ENCODE measurements around the gene ZNF552. TPM values are rescaled to one million over a fixed set of nuclear protein-coding genes. Genes with fewer than 3 reads are reported as not detected.
"Not testable (repeated sequence)": the region's sequence is repeated elsewhere in the genome, so short reads cannot be mapped to it uniquely, and the experiment has no call there.

The ZNF552 gene
- 10 to 100 TPM; 14.2 to 26.2 (median 19.2) TPM for polyA plus RNA-seq (ENCODE audit: insufficient read length in 3 of 3)
- long read RNA-seq, donor 1: 0 reads
- long read RNA-seq, donor 2, partial matches to known transcripts: 0 of 4 reads
- long read RNA-seq, donor 2, other reads (novel, unspliced or antisense): 0 of 4 reads
- long read RNA-seq, donor 3, partial matches to known transcripts: 0 of 3 reads
- long read RNA-seq, donor 3, other reads (novel, unspliced or antisense): 0 of 3 reads
- long read RNA-seq, donor 4, partial matches to known transcripts: 5 of 10 reads
- long read RNA-seq, donor 4, other reads (novel, unspliced or antisense): 0 of 10 reads
- long read RNA-seq, donor 5, partial matches to known transcripts: 5 of 11 reads
- long read RNA-seq, donor 5, other reads (novel, unspliced or antisense): 0 of 11 reads
- long read RNA-seq, donor 6, partial matches to known transcripts: 0 of 2 reads
- long read RNA-seq, donor 6, other reads (novel, unspliced or antisense): 0 of 2 reads
- long read RNA-seq, donor 7, partial matches to known transcripts: 0 of 1 reads
- long read RNA-seq, donor 7, other reads (novel, unspliced or antisense): 0 of 1 reads
- long read RNA-seq, donor 8, partial matches to known transcripts: 0 of 1 reads
- long read RNA-seq, donor 8, other reads (novel, unspliced or antisense): 0 of 1 reads
- long read RNA-seq, donor 9, partial matches to known transcripts: 0 of 1 reads
- long read RNA-seq, donor 9, other reads (novel, unspliced or antisense): 0 of 1 reads
- long read RNA-seq, donor 10, partial matches to known transcripts: 0 of 6 reads
- long read RNA-seq, donor 10, other reads (novel, unspliced or antisense): 0 of 6 reads
- long read RNA-seq, donor 11, partial matches to known transcripts: 0 of 1 reads
- long read RNA-seq, donor 11, other reads (novel, unspliced or antisense): 0 of 1 reads
- long read RNA-seq, donor 12, partial matches to known transcripts: 5 of 5 reads
- long read RNA-seq, donor 12, other reads (novel, unspliced or antisense): 0 of 5 reads
- long read RNA-seq, donor 13, partial matches to known transcripts: 0 of 3 reads
- long read RNA-seq, donor 13, other reads (novel, unspliced or antisense): 0 of 3 reads
- long read RNA-seq, donor 14, partial matches to known transcripts: 0 of 2 reads
- long read RNA-seq, donor 14, other reads (novel, unspliced or antisense): 0 of 2 reads
- long read RNA-seq, donor 15, partial matches to known transcripts: 6 of 7 reads
- long read RNA-seq, donor 15, other reads (novel, unspliced or antisense): 0 of 7 reads
- long read RNA-seq, donor 16, transcript ZNF552-201 (3 exons, 2,352 nt): major isoform, 7 of 10 reads
- long read RNA-seq, donor 16, partial matches to known transcripts: 0 of 10 reads
- long read RNA-seq, donor 16, other reads (novel, unspliced or antisense): 0 of 10 reads

DNA sequence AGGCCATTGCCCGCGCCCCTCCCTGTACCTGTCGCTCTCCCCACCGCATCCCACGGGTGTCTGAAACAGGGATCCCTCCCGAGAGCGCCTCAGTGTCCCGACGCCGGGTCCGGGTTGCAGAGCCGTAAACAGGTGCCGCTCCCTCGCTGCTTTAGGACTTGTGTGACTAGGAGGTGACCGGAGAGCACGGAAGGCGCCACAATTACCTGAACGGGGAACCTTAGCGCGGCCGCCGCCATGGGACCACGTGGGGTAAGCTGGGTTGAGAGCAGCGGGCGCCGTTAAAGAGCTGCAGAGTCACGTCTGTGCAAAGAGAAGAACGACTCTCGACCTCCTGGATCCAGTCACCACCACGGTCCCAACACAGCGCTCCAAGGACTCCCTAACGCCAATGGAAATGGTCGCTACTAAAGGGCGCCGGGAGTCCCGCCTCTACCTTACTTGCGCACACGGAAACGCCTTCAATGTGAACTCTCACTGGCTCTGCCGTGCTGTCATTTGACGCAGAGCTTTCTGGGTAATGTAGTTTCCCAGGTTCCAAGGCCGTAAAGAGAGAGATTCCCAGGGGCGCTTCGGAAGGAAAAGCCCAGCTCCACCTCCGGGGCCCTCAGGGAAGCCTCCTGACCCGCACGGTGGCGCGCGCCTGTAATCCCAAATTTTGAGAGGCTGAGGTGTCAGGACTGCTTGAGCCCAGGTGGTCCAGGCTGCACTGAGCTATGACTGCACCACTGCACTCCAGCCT, at the start of gene ZNF552:
Gene ZNF552 (minus strand): TSS at position 409 of the 742 bp plus-strand sequence. CDS start 170 bp downstream, at position 239.
- DNase-seq (ENCODE audit: extremely low read depth in 1 of 11, low read depth in 9 of 11, low spot score in 4 of 11): peak; percentile 77 to 97 (median 87)

- DNase-seq (ENCODE audit: extremely low read depth in 1 of 11, low read depth in 9 of 11, low spot score in 4 of 11): not testable (repeated sequence)
These were observed 47.6 kb upstream of the ZNF552 start for GRCh38 chr19:57862351-57862750.

- not testable (repeated sequence) for DNase-seq (ENCODE audit: extremely low read depth in 1 of 11, low read depth in 9 of 11, low spot score in 4 of 11)
These were observed 39.4 kb upstream of the ZNF552 start for GRCh38 chr19:57854117-57854516.

DNA sequence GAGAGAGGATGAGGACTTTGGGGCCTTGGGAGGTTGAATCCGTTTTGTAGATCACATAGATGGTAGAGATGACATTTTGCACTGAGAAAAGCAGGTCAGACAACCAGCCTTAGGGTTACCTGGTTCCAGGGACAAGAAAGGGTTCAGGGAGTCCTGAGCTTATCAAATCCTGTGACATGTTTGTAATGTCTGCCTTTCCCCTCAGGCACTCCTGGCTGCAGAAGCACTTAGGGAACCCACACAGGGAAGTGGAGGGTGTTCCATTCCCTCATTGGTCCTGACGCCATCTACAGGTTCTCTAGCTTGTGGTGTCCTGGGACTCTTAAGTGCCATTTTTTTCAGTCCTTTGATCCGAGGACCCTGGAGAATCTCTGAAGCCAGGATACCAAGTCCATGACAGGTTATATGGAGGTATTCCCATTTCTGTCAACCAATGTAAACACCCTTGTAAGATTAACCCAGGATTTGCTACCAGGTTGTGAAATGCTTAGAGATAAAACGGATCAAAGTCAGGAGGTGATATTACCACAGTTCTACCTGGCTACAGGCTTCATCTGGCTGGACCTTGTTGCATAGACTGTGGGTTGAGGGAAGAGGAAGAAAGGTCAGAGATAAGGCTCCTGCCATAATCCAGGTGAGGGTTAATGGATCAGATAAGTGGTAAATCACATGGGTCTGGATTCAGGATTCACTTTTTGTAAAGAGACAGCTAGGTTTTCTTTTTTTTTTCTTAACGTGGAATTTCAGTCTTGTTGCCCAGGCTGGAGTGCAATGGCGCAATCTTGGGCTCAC, 37.3 kb upstream of the ZNF552 start:
- not testable (repeated sequence) for DNase-seq (ENCODE audit: extremely low read depth in 1 of 11, low read depth in 9 of 11, low spot score in 4 of 11)

GRCh38 chr19:57850553-57851017, 35.9 kb upstream of the ZNF552 start:
- DNase-seq (ENCODE audit: extremely low read depth in 1 of 11, low read depth in 9 of 11, low spot score in 4 of 11): peak in 3 of 11 donors; percentile 13 to 52 (median 41)

- peak in 9 of 11 donors; percentile 58 to 80 (median 73) for DNase-seq (ENCODE audit: extremely low read depth in 1 of 11, low read depth in 9 of 11, low spot score in 4 of 11)
These were observed 35.2 kb upstream of the ZNF552 start, which contains the start of gene ZNF587 for GRCh38 chr19:57849666-57850473. TSS of gene ZNF587 (plus strand) at chr19:57849859. CDS start at chr19:57850039, 180 bp downstream.

DNA sequence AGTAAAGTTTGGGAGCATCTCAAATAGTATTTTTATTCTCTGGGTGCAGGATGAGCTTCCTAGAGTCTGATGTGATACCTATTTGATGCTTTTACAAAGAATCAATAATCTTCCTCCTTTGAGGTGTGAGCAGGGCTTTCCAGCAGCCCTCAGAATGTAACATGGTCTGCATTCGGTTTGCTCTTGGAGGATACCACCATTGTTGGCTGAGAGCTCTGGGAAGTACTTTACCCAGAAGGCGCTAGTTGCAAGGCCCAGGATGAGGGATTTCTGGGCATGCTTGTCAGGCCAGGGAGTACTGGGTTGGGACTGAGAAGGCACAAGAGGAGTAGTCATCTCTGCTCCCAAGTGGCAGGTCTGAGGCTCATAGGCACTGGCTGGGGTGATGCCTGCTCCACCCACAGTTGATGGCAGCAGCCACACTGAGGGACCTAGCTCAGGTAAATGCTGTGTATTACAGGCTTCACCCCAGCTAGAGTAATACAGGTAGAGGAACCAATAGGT, 34.5 kb upstream of the ZNF552 start:
- DNase-seq (ENCODE audit: extremely low read depth in 1 of 11, low read depth in 9 of 11, low spot score in 4 of 11): not testable (repeated sequence)

DNA sequence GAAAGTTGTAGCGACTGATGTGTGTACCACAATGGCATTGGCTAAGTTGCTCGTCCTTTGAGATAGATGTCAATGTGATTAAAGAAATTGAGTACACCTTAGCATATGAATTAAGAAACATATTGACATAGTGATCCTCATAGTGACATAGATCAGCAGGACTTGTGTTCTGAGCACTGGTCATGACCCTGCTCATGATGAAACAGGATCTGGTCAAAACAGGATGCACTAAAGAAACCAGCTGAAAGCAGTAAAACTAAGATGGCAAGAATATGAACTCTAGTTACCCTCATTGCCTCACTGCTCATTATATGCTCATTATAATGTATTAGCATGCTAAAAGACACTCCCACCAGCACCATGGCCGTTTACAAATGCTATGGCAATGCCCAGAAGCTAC, 32.5 kb upstream of the ZNF552 start:
- DNase-seq (ENCODE audit: extremely low read depth in 1 of 11, low read depth in 9 of 11, low spot score in 4 of 11): not testable (repeated sequence)

DNA sequence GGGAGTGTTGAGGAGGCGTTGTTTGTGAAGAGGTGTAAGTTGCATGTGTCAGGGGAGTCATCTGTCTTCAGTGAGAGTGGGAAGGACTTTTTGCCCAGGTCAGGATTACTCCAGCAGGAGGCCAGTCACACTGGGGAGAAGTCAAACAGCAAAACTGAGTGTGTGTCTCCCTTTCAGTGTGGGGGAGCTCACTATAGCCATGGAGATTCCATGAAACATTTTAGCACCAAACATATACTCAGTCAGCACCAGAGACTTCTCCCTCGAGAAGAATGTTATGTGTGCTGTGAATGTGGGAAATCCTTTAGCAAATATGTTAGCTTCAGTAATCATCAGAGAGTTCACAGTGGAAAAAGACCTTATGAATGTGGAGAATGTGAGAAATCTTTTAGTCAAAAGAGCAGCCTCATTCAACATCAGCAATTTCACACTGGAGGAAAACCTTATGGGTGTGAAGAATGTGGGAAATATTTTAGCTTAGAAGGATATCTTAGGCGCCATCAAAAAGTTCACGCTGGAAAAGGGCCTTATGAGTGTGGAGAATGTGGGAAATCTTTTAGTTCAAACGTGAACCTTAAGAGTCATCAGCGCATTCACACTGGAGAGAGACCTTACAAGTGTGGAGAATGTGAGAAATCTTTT, 26.5 kb upstream of the ZNF552 start:
- no peak for DNase-seq (ENCODE audit: extremely low read depth in 1 of 11, low read depth in 9 of 11, low spot score in 4 of 11)

GRCh38 chr19:57838622-57839191, 24.0 kb upstream of the ZNF552 start:
- DNase-seq (ENCODE audit: extremely low read depth in 1 of 11, low read depth in 9 of 11, low spot score in 4 of 11): not testable (repeated sequence)

DNA sequence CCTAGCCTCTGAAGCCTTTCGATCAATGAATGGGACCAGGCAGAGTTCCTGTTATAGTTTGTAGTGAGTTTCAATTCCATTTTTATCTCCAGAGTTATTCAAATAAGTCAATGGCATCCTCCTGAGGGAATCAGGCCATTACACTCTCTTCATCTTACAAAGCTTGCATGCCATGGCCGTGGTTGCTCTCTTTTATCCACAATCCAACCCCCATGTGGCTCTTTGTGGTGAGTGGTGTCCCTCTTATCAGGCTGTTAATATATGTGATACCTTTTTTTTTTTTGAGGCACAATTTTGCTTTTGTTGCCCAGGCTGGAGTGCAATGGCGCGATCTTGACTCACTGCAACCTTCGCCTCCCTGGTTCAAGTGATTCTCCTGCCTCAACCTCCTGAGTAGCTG, 22.3 kb upstream of the ZNF552 start:
- DNase-seq (ENCODE audit: extremely low read depth in 1 of 11, low read depth in 9 of 11, low spot score in 4 of 11): not testable (repeated sequence)

- peak in 9 of 11 donors; percentile 51 to 79 (median 69) for DNase-seq (ENCODE audit: extremely low read depth in 1 of 11, low read depth in 9 of 11, low spot score in 4 of 11)
These were observed 15.4 kb upstream of the ZNF552 start, which contains the start of gene ZNF587B for GRCh38 chr19:57830071-57830602. TSS of gene ZNF587B (plus strand) at chr19:57830299. CDS start at chr19:57830529, 230 bp downstream.

- no peak for DNase-seq (ENCODE audit: extremely low read depth in 1 of 11, low read depth in 9 of 11, low spot score in 4 of 11)
These were observed 14.6 kb upstream of the ZNF552 start for GRCh38 chr19:57829316-57829715.

DNA sequence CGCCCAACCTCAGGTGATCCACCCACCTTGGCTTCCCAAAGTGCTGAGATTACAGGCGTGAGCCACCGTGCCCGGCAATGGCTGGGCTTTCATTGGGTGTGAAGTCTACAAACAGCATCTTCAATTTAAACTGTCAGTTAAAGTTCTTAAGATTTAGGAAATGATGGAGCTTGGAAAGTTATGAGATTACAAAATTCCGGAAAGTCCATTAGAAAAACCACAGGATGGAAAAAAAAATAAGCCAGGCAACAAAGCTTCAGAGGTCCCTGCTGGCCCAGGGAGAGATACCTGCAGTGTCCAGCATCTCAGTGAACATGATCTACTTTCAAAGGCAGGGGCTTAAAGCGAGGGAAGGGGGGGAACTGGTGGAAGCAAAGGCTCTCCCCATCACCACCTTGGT, 10.8 kb upstream of the ZNF552 start:
- DNase-seq (ENCODE audit: extremely low read depth in 1 of 11, low read depth in 9 of 11, low spot score in 4 of 11): no peak

- DNase-seq (ENCODE audit: extremely low read depth in 1 of 11, low read depth in 9 of 11, low spot score in 4 of 11): not testable (repeated sequence)
These were observed 8.9 kb upstream of the ZNF552 start for GRCh38 chr19:57823608-57824007.
